Activated CD4-positive, alpha-beta T cell treated with anti-CD3 and anti-CD28 coated beads, Interleukin-2, amount 50 U/mL, for 16 hours (primary cell): ENCODE measurements around the gene ACSM2A.
"Not testable (repeated sequence)": the region's sequence is repeated elsewhere in the genome, so short reads cannot be mapped to it uniquely, and the experiment has no call there.

ENCODE experiments used
- DNase-seq: peaks from one replicate; pipeline ENCODE4 v3.0.0-alpha.2; 2020

The ACSM2A gene

DNA sequence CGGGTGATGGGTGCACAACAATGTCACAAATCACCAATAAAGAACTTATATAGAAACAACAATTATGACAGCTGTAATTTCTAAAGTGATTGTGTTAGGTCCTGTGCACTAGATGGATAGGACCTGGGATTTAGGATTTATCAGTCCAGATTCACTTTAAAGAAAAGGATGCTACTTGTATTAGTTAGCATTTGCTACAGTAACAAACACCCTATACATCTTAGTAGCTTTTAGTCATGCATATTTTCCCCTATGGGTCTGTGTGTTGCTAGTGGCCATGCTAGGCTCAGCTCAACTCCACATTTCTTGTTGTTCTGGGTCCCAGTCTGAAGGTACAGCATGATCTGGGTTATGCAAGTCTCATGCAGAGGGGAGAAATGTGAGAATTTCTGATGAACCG lies 7.9 kb downstream of the ACSM2A start:
- not testable (repeated sequence) for DNase-seq

DNA sequence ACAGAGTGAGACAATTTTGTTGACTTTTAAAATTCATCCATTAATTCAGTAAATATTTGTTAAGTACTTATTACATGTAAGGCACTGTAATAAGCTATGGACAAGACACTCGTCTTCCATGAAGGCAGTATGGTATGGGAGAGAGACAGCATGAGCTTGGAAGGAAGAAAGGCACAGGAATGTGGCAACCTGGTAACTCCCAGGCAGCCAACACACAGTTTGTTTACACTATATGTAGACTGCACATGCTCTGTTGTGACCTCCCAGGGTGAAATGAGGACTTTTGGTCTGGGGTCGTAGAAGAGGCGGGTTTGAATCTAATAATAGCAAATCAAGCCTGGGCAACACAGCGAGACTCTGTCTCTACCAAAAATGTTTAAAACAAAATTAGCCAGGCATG lies 9.0 kb downstream of the ACSM2A start:
- not testable (repeated sequence) for DNase-seq

- not testable (repeated sequence) for DNase-seq
Measured at GRCh38 chr16:20468954-20469353, 17.6 kb downstream of the ACSM2A start.

- DNase-seq, result not testable (repeated sequence)
Measured at GRCh38 chr16:20469930-20470329, 18.6 kb downstream of the ACSM2A start.

GRCh38 chr16:20470732-20471131 lies 19.4 kb downstream of the ACSM2A start:
- not testable (repeated sequence) for DNase-seq

DNA sequence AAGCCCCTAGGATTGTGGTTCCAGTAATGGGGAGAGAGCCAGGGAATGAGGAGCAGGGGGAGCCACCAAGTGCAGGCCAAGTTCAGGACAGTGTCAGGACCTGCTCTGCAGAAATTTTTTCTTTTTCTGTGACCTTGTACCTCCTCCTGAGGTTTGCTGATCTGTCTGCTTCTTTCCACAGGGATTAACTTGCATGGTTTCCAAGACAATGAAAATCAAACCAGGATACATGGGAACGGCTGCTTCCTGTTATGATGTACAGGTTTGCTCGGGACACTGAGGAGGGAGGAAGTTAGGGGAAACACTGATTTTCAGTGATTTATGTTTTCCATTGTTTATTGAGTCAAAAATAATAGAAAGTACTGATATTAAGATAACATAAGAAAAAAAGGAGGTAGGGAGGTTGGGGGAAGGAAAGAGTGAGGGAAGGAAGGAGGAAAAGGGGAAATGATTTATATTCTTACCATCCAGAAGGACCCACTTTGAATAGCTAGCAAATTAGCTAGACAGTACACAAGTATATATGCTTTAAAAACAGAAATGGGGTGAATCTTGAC lies 25.9 kb downstream of the ACSM2A start:
- not testable (repeated sequence) for DNase-seq

DNA sequence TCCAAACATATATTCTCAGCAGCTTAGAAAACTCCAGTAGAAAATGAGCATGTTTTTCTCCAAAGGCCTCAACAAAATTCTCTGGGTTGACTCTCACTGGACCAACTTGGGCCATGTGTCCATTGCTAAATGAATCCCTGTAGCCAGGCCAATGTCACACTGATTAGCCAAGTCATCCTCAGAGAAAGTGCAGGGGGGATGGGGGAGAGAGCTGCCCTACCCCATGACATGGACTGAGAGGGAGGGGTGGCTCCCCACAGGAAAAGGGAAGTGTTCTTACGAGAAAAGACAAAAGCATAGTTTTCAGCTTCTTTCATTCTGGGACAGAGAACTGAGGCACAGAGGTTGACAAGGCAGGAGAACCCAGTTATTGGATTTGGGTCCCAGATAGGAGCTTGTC lies 32.7 kb downstream of the ACSM2A start:
- DNase-seq, result not testable (repeated sequence)

DNA sequence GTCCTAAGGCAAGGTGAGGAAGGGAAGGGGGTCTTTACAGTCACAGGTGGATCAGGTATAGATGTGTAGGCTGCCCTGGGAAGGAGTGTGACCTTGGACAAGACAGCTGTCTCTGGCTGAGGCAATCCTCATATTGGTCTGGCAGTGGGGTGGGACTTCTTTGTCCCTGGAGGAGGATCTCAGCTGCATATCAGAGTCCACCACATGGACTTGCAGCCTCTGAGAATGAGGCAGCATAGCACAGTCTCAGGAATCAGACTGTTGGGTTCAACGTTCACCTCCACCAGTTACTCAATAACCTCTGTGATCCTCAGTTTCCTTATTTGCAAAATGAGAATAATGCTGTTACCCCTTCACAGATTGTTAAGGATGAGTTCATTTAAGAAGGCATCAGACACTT lies 33.4 kb downstream of the ACSM2A start:
- no peak for DNase-seq

DNA sequence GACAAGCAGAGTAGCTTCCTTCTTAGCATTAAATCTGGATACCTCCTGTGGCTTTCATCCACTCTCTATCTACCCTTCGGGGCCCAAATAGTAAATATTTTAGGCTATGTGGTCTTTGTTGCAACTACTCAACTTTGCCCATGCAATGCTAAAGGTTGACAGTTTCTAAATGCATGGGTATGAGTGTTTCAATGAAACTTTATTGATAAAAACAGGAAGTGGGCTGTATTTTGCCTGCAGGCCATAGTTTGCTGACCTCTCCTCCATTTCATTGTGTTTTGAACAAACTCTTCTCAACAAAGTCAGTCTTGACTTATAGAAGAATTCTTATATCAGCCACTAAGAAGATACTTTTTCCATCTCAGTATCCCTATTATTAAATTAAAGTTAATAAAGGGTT lies 34.1 kb downstream of the ACSM2A start:
- no peak for DNase-seq

DNA sequence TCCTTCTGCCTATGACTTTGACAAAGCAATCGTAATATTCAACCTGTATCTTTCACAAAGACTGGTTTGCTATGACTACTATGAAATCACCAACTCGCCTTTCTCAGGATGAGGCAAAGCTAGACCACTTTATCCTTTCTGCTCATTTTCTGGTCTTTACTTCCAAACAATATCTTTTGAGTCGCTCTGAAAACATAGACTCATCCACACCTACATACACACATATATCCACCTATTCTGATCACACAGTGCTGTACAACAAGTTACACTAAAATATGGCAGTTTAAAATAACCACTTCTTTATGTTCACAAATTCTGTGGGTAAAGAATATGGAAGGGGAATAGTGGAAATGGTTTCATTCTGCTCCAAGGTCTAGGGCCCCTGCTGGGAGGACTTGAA lies 39.7 kb downstream of the ACSM2A start:
- DNase-seq, result not testable (repeated sequence)

- DNase-seq, result not testable (repeated sequence)
Measured at GRCh38 chr16:20491448-20491847, 40.1 kb downstream of the ACSM2A start.

DNA sequence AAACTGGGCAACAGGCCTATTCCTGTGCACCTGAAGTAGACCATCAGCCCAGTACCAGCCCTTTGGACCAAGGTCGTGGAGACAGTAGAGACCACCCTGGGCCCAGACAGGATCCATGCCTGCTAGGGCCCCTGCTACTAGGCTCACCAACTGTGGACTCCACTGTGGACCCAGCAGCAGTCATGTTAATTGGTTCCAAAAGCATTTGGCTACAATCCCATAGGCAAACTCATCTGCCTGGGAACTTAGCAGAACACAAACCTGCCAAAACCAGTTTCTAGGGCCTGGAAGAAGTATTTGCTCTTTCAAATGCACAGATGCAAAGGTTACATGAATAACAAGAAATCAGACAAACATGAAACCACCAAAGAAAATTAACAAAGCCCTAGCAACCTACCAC lies 53.1 kb downstream of the ACSM2A start:
- DNase-seq, result no peak

DNA sequence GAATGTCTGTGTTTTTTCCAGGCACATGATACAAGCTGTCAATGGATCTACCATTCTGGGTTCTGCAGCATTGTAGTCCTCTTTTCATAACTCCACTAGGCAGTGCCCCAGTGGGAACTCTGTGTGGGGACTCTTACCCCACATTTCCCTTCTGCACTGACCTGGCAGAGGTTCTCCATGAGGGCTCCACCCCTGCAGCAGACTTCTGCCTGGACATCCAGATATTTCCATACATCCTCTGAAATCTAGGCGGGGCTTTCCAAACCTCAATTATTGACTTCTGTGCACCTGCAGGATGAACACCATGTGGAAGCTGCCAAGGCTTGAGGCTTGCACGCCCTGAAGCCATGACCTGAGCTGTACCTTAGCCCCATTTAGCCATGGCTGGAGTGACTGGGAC lies 56.0 kb downstream of the ACSM2A start:
- no peak for DNase-seq

DNA sequence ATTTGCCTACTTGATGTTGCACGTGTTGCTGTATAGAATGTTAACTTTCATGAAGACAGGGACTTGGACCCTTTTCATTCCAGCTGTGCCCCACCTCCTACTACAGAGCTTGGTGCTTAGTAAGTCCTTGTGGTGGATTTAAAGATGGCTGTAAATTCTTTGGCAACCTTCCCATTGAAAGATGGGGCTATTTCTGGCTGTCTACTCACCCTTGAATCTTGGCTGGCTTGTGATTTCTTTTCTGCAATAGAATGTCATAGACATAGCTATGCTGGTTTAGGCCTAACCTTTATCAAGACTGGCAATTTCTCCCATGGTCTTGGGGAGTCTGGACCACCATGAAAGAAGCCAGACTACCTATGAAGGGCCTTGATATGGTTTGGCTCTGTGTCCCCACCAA lies 59.0 kb downstream of the ACSM2A start:
- no peak for DNase-seq

- no peak for DNase-seq
Measured at GRCh38 chr16:20515688-20516090, 64.4 kb downstream of the ACSM2A start.

DNA sequence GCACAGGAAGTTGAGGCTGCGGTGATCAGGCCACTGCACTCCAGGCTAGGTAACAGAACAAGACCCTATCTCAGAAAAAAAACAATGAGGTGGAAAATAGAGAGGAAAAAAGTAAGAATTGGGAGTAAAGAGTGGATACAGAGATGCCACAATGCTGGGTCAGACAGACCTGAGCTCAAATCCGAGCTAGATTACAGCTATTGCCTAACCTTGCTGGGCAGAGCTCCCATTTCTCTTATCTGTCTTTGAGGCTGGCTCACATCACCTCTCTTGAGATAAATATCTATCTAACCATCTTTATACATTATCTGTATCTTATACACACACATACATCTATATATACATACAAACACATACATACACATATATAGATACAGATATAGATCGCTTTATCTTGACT lies 65.8 kb downstream of the ACSM2A start:
- no peak for DNase-seq

DNA sequence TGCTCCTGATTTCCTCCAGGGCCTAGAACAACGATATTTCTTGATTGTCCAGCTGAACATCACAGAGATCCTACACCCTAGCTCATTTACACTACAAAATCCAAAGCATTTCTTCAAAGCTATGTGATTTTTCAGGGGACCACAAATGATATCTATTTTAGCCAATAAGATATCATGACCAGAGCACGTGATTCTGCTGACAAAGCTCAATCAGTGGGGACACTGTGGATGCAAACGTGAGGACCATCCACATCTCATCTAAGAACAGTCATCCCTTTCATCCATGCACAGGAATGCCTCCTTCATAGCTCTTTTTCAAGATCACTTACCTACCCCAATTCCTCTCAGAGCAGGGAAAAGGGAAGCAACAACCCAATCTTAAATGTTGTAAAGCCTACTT lies 67.9 kb downstream of the ACSM2A start:
- DNase-seq, result no peak

DNA sequence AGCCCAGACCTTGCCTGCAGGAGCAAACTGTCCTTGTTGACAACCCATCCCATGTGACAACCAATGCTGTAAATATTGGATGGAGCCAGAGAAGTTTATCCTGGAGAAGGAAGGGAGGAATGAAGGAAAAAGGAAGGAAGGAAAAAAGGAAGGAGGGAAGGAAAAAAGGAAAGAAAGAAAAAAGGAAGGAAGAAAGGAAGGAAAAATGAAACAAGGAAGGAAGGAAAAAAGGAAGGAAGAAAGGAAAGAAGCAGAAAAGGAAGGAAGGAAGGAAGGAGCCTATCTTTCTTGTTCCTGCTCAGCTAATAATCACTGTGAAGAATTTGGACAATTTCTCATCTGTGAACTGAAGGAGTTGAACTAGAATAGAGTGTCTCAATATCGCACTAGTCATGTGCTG lies 68.8 kb downstream of the ACSM2A start:
- DNase-seq, result no peak

DNA sequence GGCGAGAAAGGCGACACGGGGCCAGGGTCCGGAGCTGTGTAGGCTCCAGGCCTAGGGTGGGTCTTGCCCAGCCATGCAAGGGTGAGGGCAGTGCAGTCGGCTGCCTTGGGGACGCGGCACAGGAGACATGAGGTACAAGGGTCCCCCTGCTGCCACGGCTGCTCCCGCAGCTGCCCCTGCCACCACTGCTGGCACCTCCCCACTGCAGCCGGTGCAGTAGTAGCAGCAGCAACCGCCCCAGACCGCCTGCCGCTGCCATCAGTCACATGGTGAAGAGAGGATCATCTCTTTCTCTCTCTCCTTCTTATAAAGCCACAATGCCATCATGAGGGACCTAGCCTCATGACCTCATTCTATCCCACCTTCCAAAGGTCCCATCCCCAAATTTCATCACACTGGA lies 80.5 kb downstream of the ACSM2A start:
- DNase-seq, result not testable (repeated sequence)

- DNase-seq, result not testable (repeated sequence)
Measured at GRCh38 chr16:20532284-20532792, 81.0 kb downstream of the ACSM2A start.

GRCh38 chr16:20536669-20537068 lies 85.3 kb downstream of the ACSM2A start:
- DNase-seq, result not testable (repeated sequence)
